ENCODE results near the gene ACKR3.

ACKR3 gene

DNA sequence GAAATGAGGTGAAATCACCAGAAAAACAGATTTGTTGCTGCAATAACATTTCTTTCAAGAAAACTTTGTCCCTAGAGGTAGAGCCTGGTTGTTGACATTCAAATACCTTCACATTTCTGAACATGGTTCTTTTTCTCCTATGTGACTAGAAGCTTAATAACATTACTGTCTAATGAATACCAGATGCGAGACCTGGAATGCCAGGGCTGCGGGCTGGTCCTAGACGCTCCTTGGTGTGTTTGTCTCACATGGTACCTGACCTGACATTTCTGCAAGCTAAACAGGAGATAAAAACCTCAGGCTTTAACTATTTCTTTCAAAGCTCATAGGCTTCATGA lies 38.5 kb downstream of the ACKR3 start:
- DNase-seq (ENCODE audit: low spot score): no peak

DNA sequence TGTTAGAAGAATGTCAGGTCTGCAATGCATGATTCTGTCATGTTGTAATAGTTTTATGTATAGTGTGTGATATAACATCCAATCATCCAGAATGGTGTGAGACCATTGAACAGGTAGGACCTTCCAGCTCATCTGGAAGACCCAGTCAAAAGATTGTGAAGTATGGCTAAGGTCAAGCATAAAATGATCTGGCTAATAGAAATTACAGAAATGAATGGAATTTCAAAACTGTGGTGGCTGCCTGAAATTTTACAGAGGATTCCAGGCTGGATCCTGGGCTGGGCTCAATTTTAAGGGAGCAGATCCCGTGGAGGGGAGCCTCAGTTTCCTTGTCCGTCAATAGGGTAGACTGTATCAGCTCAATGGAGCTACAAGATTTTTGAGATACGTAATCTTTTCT lies 39.1 kb downstream of the ACKR3 start:
- no peak for DNase-seq (ENCODE audit: low spot score)

DNA sequence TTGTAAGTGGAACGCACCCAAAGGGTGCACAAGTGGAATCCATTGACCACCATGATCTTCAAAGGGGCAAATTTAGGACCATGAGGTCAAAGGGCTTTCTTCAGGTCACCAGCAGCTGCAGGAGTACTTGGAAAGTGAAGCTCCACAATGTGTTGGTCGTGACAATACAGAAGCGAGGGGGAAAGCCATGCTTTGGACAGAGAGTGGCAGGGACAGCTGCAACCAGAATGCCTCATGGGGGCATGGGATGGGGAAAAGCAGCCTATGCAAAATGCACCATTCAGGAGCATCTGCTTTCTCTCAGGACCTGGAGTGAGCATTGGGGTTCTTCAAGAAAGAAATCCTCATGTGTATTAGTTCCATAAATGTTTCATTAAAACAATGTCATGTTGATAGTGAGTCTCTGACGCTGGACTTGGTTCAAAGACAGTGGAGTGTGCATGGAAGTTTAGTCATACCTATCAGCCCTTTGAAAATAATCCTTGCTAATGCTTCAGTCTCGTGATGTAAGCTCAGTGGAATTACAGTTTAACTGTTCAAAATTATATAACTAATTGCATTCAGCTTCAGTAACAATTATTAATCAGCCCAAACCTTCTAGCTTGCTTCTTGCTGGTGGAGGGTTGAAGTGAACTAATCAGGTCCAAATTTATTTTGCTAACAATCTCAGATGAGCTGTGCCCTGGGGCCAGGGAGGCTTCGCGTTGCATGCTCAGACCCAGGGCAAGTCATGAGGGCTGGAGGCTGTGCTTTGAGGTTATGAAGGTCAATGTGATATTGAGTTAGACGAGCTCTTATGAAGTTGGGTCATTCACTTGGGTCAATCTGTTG lies 41.6 kb downstream of the ACKR3 start:
- no peak for DNase-seq (ENCODE audit: low spot score)

DNA sequence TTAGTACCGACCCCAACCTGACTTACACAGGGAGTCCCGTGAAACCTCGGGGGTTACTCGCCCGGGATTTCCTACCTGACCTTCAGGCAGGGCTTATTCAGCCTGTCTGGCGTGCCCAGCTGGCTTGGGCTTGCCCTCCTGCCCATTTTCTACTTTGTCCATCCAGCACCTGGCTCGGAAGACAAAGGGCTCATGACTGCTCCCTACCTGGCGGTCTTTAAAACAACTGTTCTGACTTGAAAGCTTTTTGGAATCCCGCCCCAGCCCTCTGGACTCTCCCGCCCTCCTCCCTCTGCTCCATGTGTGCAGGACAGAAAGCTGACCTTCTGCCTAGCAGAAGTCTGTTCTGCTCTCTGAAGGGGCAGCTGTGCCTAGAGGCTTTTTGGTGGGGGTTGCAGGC lies 43.1 kb downstream of the ACKR3 start:
- DNase-seq (ENCODE audit: low spot score): no peak

DNA sequence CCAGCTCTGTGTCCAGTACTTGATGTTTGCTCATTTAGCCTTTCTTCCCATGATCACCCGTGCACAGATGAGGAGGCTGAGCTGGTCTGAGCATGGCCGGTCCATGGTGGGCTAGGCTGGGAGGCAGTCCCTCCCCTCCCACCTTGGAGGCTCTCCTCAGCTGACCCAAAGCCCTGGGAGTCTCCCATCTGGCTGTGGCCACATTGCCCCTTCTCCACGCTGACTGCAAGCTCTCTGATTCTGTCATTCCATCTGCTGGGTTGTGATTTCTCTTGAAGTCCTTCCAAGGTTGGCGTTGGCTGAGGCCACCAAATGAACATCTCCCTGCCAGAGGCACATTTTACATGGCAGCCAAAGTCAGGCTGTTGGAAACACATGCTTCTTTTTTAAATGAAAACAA lies 44.0 kb downstream of the ACKR3 start:
- no peak for DNase-seq (ENCODE audit: low spot score)

DNA sequence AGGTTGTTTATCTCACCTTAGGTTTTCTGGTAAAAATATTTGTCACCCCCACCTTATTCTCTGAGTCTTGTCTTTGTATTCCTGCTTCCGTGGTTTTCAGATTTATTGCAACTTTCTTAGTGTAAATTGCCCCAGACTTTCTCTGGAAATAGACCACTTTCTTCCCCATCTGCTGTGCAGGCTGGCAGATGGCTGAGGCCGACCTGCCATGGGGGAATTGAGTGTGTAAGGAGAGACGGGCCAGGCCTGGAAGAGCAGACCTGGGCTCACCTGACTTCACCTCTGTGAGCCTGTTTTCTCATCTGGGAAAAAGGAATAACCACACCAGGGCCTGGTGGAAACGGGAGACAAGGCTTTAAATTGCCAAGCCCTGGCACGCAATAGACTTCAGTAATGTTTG lies 44.9 kb downstream of the ACKR3 start:
- no peak for DNase-seq (ENCODE audit: low spot score)

DNA sequence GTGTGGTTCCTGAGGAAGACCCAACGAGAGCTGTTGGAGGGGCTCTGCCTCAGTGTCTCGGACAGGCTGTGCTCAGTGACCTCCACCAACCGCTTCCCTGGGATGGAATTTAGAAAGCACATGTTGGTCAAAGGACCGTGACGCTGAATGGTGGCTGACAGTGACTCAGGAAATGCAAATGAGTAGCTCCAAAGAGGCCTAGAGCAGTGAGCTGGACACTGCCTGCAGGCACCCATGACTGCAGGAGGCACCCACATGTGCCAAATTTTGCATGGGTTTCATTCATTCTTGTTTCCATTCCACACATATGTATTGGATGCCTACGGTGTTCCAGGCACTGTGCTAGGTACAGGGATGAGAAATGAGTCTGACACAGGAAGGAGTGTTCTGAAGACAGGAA lies 46.4 kb downstream of the ACKR3 start:
- no peak for DNase-seq (ENCODE audit: low spot score)

DNA sequence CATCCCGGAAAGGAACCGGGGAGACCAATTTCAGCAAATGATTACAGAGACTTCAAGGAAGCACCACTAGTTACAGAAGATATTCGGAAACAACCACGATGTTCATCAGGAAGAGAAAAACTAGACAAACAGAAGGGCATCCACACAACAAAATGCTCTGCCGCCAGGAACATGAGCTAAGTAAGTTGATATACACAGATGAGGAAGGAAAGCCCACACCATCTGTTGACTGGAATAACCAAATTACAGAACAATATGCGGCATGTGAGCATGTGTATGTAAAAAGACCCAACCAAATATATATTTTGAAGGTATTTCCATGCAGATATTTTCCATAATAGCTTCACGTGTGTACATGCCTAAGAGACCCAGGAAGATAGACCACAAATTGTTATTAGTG lies 47.0 kb downstream of the ACKR3 start:
- no peak for DNase-seq (ENCODE audit: low spot score)

DNA sequence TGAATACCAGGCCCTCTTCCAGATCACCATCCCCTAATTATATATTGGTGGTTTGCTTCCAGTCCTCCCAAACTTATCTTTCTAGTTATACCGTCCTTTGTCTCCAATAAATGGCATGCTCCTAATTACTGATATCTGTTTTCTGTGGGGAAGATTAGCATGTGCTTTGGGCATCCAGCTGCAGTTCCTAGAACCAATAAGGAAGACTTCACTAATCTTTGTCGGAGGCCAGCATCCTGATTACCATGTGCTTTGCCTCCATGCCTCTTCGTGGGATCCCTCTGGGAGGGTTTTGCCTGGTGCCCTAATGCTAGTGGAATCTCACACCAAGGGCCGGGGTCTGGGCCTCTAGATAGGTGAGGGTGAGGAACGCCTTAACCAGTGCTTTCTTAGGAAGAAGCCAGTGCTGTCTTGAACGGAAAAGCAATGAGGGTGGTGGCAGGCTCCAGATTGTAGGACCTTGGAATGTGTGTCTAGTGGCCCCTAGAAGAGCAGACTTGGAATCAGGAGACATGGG lies 47.7 kb downstream of the ACKR3 start:
- DNase-seq (ENCODE audit: low spot score): no peak

DNA sequence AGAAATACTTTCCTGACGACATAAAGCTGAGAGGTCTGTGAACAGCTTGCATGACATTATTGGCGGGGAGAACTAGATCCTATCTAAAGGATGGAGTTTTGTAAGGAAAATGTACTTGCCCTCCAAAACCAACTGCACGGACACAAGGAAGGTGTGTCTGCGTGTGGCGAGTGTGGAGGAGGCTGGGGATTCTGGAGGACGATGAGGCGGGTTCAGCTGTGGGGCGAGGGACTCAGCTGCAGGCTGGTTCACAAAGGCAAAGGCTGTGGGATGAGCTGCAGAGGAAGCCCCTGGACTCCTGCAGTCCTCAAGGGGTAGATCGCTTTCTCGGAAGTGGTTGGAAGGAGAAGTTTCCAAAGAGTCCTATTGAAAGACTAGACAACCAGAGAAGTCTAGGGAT lies 48.2 kb downstream of the ACKR3 start:
- no peak for DNase-seq (ENCODE audit: low spot score)

DNA sequence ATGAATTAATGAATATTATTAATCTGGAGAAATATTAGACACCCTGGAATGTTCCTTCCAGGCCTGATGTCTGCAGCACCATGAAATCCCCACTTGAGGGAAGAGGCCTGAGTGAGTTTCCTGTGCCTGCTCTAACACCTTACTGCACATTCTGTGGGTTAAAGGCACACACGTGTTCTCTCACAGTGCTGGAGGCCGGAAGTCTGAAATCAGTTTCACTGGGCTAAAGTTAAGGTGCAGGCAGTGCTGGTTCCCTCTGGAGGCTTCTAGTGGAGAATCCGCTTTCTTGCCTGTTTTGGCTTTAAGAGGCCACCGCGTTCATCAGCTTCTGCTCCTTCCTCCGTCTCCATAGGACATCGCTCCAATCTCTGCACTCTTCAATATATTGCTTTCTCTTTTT lies 48.7 kb downstream of the ACKR3 start:
- DNase-seq (ENCODE audit: low spot score): no peak

DNA sequence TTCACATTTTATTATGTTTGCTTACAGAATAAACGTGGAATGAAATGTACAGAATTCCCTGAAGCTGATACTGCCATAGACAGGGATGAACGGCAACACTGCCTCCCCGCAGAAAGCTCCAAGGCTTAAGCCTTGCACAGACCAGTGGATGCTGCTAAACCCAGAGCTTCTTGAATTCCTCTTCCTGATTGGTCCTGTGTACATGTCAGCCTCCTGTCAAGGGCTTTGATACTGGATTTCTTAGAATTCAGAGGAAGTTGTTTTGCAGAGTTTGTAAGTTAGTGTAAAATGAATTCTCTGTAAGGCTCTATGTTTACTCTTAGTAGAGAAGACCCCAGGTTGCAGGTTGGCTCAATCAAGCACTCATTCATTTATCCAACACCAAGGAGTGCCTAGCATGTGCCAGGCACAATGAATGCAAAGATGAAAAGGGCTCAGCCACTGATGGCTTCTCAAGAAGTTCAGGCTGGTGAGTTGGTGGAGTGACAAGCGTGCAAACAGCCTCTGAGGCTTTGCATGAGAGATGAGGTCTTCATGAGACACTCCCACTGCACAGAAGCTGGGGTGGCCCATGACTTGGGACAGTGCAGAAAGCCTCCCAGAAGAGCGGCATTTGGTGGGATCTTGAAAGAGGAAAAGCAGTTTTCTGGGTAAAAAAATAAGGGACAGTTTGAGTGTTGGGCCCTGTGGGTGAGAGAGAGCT lies 50.4 kb downstream of the ACKR3 start:
- DNase-seq (ENCODE audit: low spot score): no peak

DNA sequence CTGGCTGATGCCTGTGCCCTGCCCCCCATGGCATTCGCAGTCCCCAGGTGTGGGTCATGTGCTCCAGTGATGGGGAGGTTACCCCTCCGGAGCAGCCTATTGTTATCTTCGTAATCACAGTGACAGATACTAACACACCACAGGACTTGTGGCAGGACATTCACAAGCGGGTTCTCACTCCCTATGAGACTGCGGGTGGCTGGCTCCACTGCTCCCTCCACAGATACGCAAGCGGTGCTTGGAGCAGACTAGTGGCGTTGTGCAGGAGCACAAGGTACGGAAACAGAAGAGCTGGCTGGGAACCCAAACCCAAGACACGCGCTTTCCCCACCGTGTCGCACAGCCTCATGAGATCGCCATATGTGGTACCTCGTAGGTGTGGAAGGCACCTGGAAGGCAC lies 52.2 kb downstream of the ACKR3 start:
- no peak for DNase-seq (ENCODE audit: low spot score)

DNA sequence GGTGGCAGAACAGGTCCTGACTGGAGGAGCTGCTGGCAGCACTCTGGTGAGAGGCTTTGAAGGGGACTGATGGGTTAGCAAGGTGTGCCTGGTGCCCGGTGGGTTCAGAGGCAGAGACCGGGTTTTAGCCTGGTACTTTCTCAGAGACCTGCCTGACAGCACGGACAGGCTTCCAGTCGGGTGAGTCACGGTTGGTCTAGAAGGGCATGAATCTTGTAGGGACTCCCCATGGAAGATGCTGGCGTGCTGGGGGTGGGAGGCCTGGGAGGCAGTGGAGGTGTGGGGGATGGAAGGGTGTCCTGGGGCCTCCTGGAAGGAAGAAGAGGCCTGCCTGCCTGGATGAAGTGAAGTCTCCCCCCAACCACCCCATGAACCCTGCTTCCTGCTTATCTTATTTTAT lies 52.6 kb downstream of the ACKR3 start:
- DNase-seq (ENCODE audit: low spot score): no peak

DNA sequence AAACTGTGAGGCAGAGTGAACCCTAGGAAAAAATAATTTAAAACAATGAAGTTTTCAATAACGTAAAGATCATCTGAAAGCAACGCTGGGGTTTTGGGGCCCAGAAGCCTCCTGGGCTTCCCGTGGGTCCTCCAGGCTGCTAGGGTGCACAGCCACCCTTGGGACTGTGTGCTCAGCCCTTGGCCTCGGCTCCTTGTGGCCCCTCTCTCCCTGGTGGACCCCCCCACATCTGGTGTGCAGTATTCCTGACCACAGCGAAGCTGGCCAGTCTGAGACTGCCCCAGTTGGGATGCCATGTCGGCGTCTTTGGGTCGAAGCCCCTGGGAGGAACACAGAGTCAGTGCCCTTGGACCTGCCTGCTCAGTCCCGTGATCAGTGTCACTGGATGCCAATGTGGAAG lies 53.0 kb downstream of the ACKR3 start:
- no peak for DNase-seq (ENCODE audit: low spot score)

DNA sequence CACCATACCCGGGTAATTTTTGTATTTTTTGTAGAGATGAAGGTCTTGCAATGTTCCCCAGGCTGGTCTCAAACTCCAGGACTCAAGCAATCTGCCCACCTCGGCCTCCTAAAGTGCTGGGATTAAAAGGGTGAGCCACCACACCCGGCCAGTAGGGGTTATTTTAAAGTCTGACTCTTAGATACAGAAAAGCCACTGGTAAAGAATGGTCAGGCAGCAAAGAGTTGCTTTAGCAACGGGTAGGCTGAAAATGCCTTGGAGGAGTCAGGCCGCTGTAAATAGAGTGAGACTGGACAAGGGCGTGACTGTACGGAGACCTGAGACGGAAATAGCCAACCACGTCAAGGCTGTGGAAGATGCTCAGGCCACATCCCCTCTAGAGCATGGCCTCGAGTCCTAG lies 54.2 kb downstream of the ACKR3 start:
- DNase-seq (ENCODE audit: low spot score): no peak

DNA sequence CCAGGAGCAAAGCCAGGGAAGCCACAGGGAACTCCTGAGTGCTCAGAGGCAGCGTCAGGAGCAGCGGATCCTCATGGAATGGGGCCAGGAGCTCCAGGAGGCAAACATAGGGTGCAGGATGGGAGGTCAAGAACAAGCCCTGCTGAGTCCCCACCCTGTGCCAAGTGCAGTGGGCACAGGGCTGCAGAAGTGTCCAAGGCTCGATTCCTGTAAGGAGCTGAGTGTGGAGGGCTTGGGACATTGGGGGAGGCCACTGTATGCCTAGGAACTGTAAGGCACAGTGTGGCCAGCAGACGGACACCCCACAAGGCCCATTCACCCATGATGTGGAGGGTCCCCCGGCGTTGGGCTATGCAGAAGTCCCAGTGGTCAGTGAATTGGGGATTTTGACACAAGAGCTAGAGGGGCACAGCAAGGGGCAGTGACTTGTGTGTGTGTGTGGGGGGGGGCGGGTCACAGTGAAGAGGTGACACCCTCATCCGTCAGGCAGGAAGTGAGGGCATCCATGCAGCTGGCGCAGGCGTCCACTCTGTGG lies 55.6 kb downstream of the ACKR3 start:
- DNase-seq (ENCODE audit: low spot score): no peak

DNA sequence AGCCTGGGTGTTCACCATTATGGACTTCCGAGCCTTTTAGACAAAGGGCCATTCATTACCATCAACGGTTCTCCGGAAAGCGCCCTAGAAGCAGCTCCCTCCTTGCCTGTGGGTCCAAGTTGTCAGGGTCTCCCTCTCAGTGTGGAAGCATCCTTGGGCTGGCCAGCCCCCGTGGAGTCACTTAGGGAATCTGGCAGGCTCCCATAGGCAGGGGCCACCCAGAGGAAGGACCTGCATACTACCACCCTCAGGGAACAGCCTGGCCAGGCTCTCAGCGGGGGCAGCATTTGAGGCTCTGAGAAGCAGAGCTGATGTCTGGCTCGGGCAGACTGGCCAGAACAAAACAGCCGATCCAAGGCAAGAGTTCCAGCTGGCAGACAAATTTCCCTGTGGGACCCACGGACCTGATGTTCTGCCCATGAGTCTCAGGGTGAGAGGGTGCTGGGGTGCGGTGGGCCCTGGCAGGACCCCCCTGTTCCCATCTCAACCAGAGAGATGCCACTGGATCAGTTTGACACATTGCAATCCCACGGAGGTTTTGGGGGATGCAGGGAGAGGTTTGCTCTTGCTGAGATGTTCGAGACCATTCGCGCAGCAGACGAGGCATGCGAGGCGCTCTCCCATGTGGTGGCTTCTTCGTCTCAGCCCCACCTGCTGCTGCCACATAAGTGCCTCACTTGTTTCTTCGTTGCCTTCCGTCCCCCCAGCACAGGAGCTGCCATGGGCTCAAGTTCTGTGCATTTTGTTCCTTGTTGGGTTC lies 56.9 kb downstream of the ACKR3 start:
- DNase-seq (ENCODE audit: low spot score): no peak

DNA sequence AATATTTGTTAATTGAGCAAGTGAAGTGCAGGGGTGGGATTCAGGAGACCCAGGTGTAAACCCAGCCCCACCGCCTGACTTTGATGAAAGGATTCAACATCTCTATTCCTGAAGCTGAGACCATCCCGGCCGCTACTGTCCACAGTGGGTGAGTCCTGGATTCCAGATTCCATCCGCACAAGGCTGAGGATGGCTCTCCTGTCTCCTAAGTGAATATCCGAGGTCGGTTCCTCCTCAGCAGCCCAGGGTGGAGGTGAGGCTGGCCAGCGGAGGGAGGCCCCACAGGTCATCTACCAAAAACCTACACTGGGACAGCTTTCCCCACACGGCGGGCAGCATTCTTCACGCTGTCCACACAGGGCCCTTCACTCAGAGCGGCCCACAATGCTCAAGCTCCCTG lies 57.6 kb downstream of the ACKR3 start:
- DNase-seq (ENCODE audit: low spot score): no peak

DNA sequence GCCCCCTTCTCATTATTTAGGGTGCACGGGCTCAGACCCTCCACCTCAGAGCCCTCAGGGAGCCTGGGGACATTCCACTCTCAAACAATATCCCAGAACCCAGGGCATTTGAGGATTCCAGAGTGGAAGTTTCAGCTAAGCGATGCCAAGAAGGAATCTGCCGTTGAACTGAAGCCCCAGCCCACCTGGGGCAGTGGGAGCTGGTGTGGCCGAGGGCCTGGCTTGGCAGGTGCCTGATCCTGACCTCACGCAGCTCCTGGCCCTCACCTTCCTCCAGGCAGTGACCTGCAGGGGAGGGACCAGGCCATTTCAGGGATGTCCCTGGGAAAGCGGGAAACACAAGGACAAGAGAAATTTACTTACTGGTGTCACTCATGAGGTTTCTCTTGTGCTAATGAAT lies 58.2 kb downstream of the ACKR3 start:
- no peak for DNase-seq (ENCODE audit: low spot score)

DNA sequence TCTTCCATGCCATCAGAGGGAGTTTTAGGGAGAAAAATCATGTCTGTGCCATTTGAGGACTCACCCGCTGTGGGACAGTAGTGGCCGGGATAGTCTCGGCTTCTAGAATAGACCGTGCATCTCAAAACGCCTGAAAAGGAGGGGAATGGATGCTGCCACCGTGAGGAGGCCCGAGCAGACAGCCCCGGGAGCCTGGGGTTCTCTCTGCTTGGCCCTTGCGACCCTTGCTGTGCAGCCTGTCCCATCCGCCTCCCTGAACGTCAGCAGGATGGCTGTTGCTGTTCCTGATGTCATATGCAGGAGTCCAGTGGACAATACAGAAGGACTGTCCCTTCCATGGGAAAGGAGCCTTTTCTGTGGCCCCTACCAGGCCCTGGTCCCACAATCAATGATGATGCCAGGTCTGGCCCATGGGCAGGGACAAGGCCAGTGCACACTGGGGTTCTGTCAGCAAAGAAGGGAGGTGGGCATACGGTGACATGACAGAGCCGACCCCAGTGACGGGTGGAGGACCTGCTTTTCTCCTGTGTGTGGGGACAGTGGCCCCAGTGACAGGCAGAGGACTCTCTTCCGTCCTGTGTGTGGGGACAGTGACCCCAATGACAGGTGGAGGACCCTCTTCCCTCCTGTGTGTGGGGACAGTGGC lies 58.8 kb downstream of the ACKR3 start:
- DNase-seq (ENCODE audit: low spot score): no peak

DNA sequence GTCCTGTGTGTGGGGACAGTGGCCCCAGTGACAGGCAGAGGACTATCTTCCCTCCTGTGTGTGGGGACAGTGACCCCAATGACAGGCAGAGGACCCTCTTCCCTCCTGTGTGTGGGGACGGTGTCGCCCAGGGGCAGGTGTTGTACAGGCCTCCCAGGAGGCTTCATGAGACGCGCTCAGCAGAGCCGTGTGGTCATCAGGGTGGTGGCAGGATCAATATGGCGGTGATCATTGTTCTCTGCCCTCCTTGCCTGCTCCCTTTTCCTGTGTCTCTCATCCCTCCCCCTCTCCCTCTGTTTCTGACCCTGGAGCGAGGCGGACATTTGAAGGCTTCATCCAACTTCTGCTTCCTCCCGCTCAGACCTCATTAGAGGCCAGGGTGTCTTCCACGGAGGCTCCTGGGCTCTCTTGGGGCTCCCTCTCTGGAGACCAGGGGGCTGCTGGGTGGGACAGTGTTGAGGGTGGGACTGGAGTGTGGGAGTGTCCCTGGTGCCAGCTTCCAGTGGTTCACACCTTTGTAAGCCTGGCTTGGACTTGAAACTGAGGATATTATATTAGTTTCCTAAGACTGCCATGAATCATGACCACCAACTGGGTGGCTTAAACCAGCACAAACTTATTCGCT lies 59.5 kb downstream of the ACKR3 start:
- DNase-seq (ENCODE audit: low spot score): no peak

Measured in germinal center (tissue), 1 donor.